ENCODE data around the gene KCNAB1.
"Not testable (repeated sequence)": the region's sequence is repeated elsewhere in the genome, so short reads cannot be mapped to it uniquely, and the experiment has no call there.

KCNAB1 gene

GRCh38 chr3:156098437-156099035 lies 21.8 kb upstream of the KCNAB1 start:
- H3K9me3 ChIP-seq: no peaks in the 10 kb centered on the region
- no peaks in the 10 kb centered on the region for H3K27me3 ChIP-seq
- H3K27ac ChIP-seq: no peak overlapping the region
- TF ChIP-seq CTCF (IDR thresholded peaks at IDR 0.05): no peak
- H3K4me1 ChIP-seq (ENCODE audit: control insufficient read depth in 1 of 2, insufficient read depth in 1 of 2, low read depth in 1 of 2, low read length in 1 of 2): no peaks in the 10 kb centered on the region
- no peaks in the 10 kb centered on the region for H3K36me3 ChIP-seq
- no peak overlapping the region for H3K4me3 ChIP-seq (ENCODE audit: low read depth in 1 of 2, low read length in 1 of 2)

- H3K4me1 ChIP-seq (ENCODE audit: control insufficient read depth in 1 of 2, insufficient read depth in 1 of 2, low read depth in 1 of 2, low read length in 1 of 2): not testable (repeated sequence)
Observed at GRCh38 chr3:156099348-156099747, 21.0 kb upstream of the KCNAB1 start.

GRCh38 chr3:156099984-156100383 lies 20.4 kb upstream of the KCNAB1 start:
- H3K9me3 ChIP-seq; H3K4me3 ChIP-seq (ENCODE audit: low read depth in 1 of 2, low read length in 1 of 2); H3K27ac ChIP-seq; H3K27me3 ChIP-seq; H3K36me3 ChIP-seq; H3K4me1 ChIP-seq (ENCODE audit: control insufficient read depth in 1 of 2, insufficient read depth in 1 of 2, low read depth in 1 of 2, low read length in 1 of 2): not testable (repeated sequence)

More at GRCh38 chr3:156099348-156099747, 21.0 kb upstream of the KCNAB1 start:
- not testable (repeated sequence) for H3K27me3 ChIP-seq; H3K4me3 ChIP-seq (ENCODE audit: low read depth in 1 of 2, low read length in 1 of 2); H3K27ac ChIP-seq; H3K9me3 ChIP-seq; H3K36me3 ChIP-seq

GRCh38 chr3:156102267-156102931 lies 18.0 kb upstream of the KCNAB1 start:
- Histone ChIP-seq H3K27me3 (no peaks in the 10 kb centered on the region), H3K36me3 (no peaks in the 10 kb centered on the region), H3K27ac (no peak overlapping the region), H3K4me1 (ENCODE audit: control insufficient read depth in 1 of 2, insufficient read depth in 1 of 2, low read depth in 1 of 2, low read length in 1 of 2) (no peaks in the 10 kb centered on the region), H3K4me3 (ENCODE audit: low read depth in 1 of 2, low read length in 1 of 2) (no peak overlapping the region), H3K9me3 (no peaks in the 10 kb centered on the region)
- TF ChIP-seq CTCF (IDR thresholded peaks at IDR 0.05): no peak

GRCh38 chr3:156106721-156107373 lies 13.5 kb upstream of the KCNAB1 start:
- Histone ChIP-seq H3K4me1 (ENCODE audit: control insufficient read depth in 1 of 2, insufficient read depth in 1 of 2, low read depth in 1 of 2, low read length in 1 of 2) (no peaks in the 10 kb centered on the region), H3K27ac (no peak overlapping the region), H3K9me3 (no peaks in the 10 kb centered on the region), H3K36me3 (no peaks in the 10 kb centered on the region), H3K4me3 (ENCODE audit: low read depth in 1 of 2, low read length in 1 of 2) (no peak overlapping the region), H3K27me3 (peaks cover 5% of the 10 kb centered on the region)
- TF ChIP-seq CTCF (IDR thresholded peaks at IDR 0.05): no peak

- no peak overlapping the region for H3K27ac ChIP-seq
- TF ChIP-seq CTCF (IDR thresholded peaks at IDR 0.05): no peak
- H3K4me1 ChIP-seq (ENCODE audit: control insufficient read depth in 1 of 2, insufficient read depth in 1 of 2, low read depth in 1 of 2, low read length in 1 of 2): no peaks in the 10 kb centered on the region
- H3K27me3 ChIP-seq: peaks cover 5% of the 10 kb centered on the region
- H3K9me3 ChIP-seq: no peaks in the 10 kb centered on the region
- no peaks in the 10 kb centered on the region for H3K36me3 ChIP-seq
- H3K4me3 ChIP-seq (ENCODE audit: low read depth in 1 of 2, low read length in 1 of 2): no peak overlapping the region
Observed at GRCh38 chr3:156107504-156107903, 12.9 kb upstream of the KCNAB1 start.

All from neutrophil (primary cell).